MV-4-11 (cell line): ENCODE data around the gene MLLT3.

Experiments
- DNase-seq: peaks from one replicate; lab custom pipeline; 2025; lab: John Stamatoyannopoulos, UW

MLLT3 gene

GRCh38 chr9:20302197-20302596, 320.1 kb downstream of the MLLT3 start:
- DNase-seq, result no peak

- no peak for DNase-seq
Measured at GRCh38 chr9:20300430-20301115, 321.7 kb downstream of the MLLT3 start.

GRCh38 chr9:20297646-20298084, 324.6 kb downstream of the MLLT3 start:
- DNase-seq, result no peak

GRCh38 chr9:20295555-20295954, 326.7 kb downstream of the MLLT3 start:
- no peak for DNase-seq

- no peak for DNase-seq
Measured at GRCh38 chr9:20294046-20294750, 328.1 kb downstream of the MLLT3 start.

- no peak for DNase-seq
Measured at GRCh38 chr9:20292002-20292401, 330.3 kb downstream of the MLLT3 start.
